K562 (cell line): ENCODE measurements around the gene PEAR1. TPM values are rescaled to one million over a fixed set of nuclear protein-coding genes. Genes with fewer than 3 reads are reported as not detected.

Experiments used
- ATAC-seq: fragments of 200-7000 bp; cut with Tn5 transposase; 3 replicates; pipeline ENCODE4 v1.9.1; 2020; ENCODE audit warnings: moderate library complexity
- BruUV-seq: library from RNA; stranded (reverse); fragments of 400-500 nt; replicated peaks from 2 replicates; lab custom pipeline; 2021; lab: Mats Ljungman, UMichigan
- CTCF ChIA-PET: fragments of 300-600 bp; formaldehyde crosslinking; extraction: SDS; loops from one replicate; lab custom pipeline; 2021; ENCODE audit warnings: low intra/inter-chr PET ratio; lab: Yijun Ruan, JAX
- POLR2A ChIA-PET: fragments of 300-600, 350-650 bp; sonication (Branson Sonifier 250); formaldehyde crosslinking; extraction: SDS; loops from one replicate; lab custom pipeline; 2021; ENCODE audit warnings: antibody characterized with exemption, inconsistent platforms; lab: Yijun Ruan, JAX
- DNase-seq, 4 experiments: peaks; one replicate each; pipeline versions ENCODE4 v3.0.0 to v3.0.0-alpha.2; 2011 to 2018; ENCODE audit warnings: low spot score in 3 of 4, mixed read lengths in 3 of 4; ENCODE audit errors: extremely low read depth in 1 of 4
- FAIRE-seq: peaks from 2 replicates; lab custom pipeline; 2011; peaks lifted over from hg19 to GRCh38; lab: Jason Lieb, UNC
- H2AFZ ChIP-seq: 2 replicates; pipeline ENCODE4 v1.6.0; 2011; ENCODE audit warnings: low read depth, low read length, control low read depth, inconsistent platforms
- H3K27ac ChIP-seq: fragments of 200-600 bp; 3 replicates; pipeline ENCODE4 v1.8.0; 2011; ENCODE audit warnings: low read depth, mild to moderate bottlenecking, control low read depth, inconsistent platforms, low read length, moderate library complexity, mixed read lengths; ENCODE audit errors: extremely low read depth
- H3K27me3 ChIP-seq, 2 experiments: fragments of 300-600 bp in 1 of 2; 2 replicates in 1 of 2; 3 replicates in 1 of 2; pipeline versions ENCODE4 v1.6.0 to v1.8.0; 2011; ENCODE audit warnings: inconsistent platforms in 2 of 2, low read length in 2 of 2, mild to moderate bottlenecking in 1 of 2, mixed read lengths in 1 of 2, moderate library complexity in 1 of 2; ENCODE audit not compliant: control insufficient read depth in 2 of 2, insufficient read depth in 2 of 2
- H3K36me3 ChIP-seq: fragments of 300-600 bp; 3 replicates; pipeline ENCODE4 v1.8.0; 2011; ENCODE audit warnings: mild to moderate bottlenecking, low read length, inconsistent platforms; ENCODE audit not compliant: control insufficient read depth, insufficient read depth
- H3K4me1 ChIP-seq, 2 experiments: fragments of 200-600 bp in 1 of 2; replicated peaks in 1 of 2; 2 replicates in 1 of 2; 3 replicates in 1 of 2; pipeline versions ENCODE4 v1.5.1 to v1.8.0; 2011; ENCODE audit warnings: inconsistent platforms in 2 of 2, low read length in 2 of 2, mild to moderate bottlenecking in 1 of 2, mixed read lengths in 1 of 2, moderate library complexity in 1 of 2; ENCODE audit not compliant: control insufficient read depth in 2 of 2, insufficient read depth in 2 of 2
- H3K4me2 ChIP-seq: 2 replicates; pipeline ENCODE4 v1.6.1; 2011; ENCODE audit warnings: low read length, control low read depth, inconsistent platforms, mixed read lengths; ENCODE audit not compliant: insufficient read depth
- H3K4me3 ChIP-seq: fragments of 200-600 bp; sonication (generic), shearing (Covaris generic); 2 replicates; pipeline ENCODE4 v1.5.1; 2016; ENCODE audit warnings: control low read depth, inconsistent platforms
- H3K79me2 ChIP-seq: fragments of 200-600 bp; 3 replicates; pipeline ENCODE4 v1.8.0; 2011; ENCODE audit warnings: low read length, inconsistent platforms; ENCODE audit not compliant: control insufficient read depth, insufficient read depth
- H3K9ac ChIP-seq, 2 experiments: 2 replicates each; pipeline versions ENCODE4 v1.6.0 to v1.6.1; 2011; ENCODE audit warnings: low read depth in 2 of 2, low read length in 2 of 2, control low read depth in 1 of 2, inconsistent platforms in 1 of 2, mild to moderate bottlenecking in 1 of 2, mixed read lengths in 1 of 2; ENCODE audit not compliant: insufficient read depth in 1 of 2
- H3K9me1 ChIP-seq: one replicate; pipeline ENCODE4 v1.6.0; 2011; ENCODE audit warnings: inconsistent platforms, mild to moderate bottlenecking, low read length, moderate library complexity; ENCODE audit not compliant: control insufficient read depth, insufficient read depth
- H3K9me3 ChIP-seq: replicated peaks from 2 replicates; pipeline ENCODE4 v1.5.1; 2011; ENCODE audit warnings: low read depth, low read length, inconsistent platforms; ENCODE audit not compliant: control insufficient read depth, insufficient read depth
- H4K20me1 ChIP-seq: replicated peaks from 2 replicates; pipeline ENCODE4 v1.6.1; 2011; ENCODE audit warnings: low read length, inconsistent platforms, mixed read lengths; ENCODE audit not compliant: control insufficient read depth, insufficient read depth
- MTA2 ChIP-seq: fragments of 450-650 bp; IDR thresholded peaks from 2 replicates; pipeline ENCODE4 v1.6.1; 2016; ENCODE audit warnings: low read depth
- PTBP1 ChIP-seq: fragments of 200-400 bp; formaldehyde crosslinking; IDR thresholded peaks from 2 replicates; pipeline ENCODE4 v1.6.1; 2017; ENCODE audit warnings: low read depth, low read length
- RNF2 ChIP-seq: sonication (generic); IDR thresholded peaks from 2 replicates; pipeline ENCODE4 v1.6.1; 2016
- STAT5A ChIP-seq: IDR thresholded peaks from 2 replicates; pipeline ENCODE4 v1.6.1; 2012; ENCODE audit warnings: low read length, inconsistent platforms, borderline replicate concordance
- ZC3H4 ChIP-seq: sonication (generic); formaldehyde crosslinking; IDR thresholded peaks from 2 replicates; pipeline ENCODE4 v1.9.0; 2021; ENCODE audit warnings: missing genetic modification reagents, borderline replicate concordance
- ZNF212 ChIP-seq: fragments of 450-650 bp; formaldehyde crosslinking; IDR thresholded peaks from 2 replicates; pipeline ENCODE4 v1.4.0; 2020; ENCODE audit warnings: mild to moderate bottlenecking
- WGBS: fragments of 100-300 bp; shearing (Covaris generic); methylation state at CpG from one replicate; pipeline ENCODE4 v1.1.6; 2016; ENCODE audit warnings: low coverage, mixed read lengths; ENCODE audit not compliant: insufficient coverage; ENCODE audit errors: missing lambda C conversion rate; 5-methylcytosine and 5-hydroxymethylcytosine counted together
- in situ Hi-C: fragments of 300-500 bp; cut with MboI; formaldehyde crosslinking; loops from 4 replicates; pipeline ENCODE4 v1.15.0; 2018; ENCODE audit warnings: inconsistent platforms, mixed read lengths
- intact Hi-C: fragments of 100-400 bp; cut with micrococcal nuclease; formaldehyde crosslinking; loops from 2 replicates; pipeline ENCODE4 v1.14.2; 2022
- polyA plus RNA-seq, 8 experiments: library from polyadenylated mRNA; depleted of rRNA in 4 of 8; stranded (reverse) in 5 of 8; unstranded in 3 of 8; fragments of >200 nt; fragmentation: Nextera tagmentation in 2 of 8; fragmentation: Illumina TruSeq in 1 of 8; extraction: Ambion mirVana in 2 of 8; extraction: Trizol in 1 of 8; gene quantifications; 2 replicates each; pipeline versions ENCODE4 v1.2.1 to v1.2.3, GENCODE V29; 2011 to 2014; ENCODE audit warnings: inconsistent platforms in 1 of 8, missing spikeins in 1 of 8
- total RNA-seq, 7 experiments: library from RNA; depleted of rRNA in 6 of 7; stranded (reverse); fragments of >200 nt in 6 of 7; fragmentation: Illumina TruSeq in 2 of 7; extraction: Trizol in 2 of 7; gene quantifications; 2 replicates each; pipeline versions ENCODE4 v1.2.1 to v1.2.3, GENCODE V29; 2011 to 2021; ENCODE audit warnings: low replicate concordance in 1 of 7
- TF ChIP-seq, protein P1 (sequence below), 2 experiments: fragments of 450-650 bp in 1 of 2; sonication (generic) in 1 of 2; formaldehyde crosslinking in 1 of 2; IDR thresholded peaks; 2 replicates each; pipeline versions ENCODE4 v1.7.1 to v1.9.0; 2016 to 2022; ENCODE audit warnings: inconsistent platforms in 1 of 2, mild to moderate bottlenecking in 1 of 2, missing genetic modification reagents in 1 of 2

PEAR1 gene
- total and polyA plus RNA-seq, 9 of the 15 experiments (the other 6 are each of a cell fraction or from before 2014, with no cell fraction given): 0.87 to 13.9 (median 6.1) TPM

- Histone ChIP-seq H3K9me1 (no peaks in the 10 kb centered on the region), H2AFZ (no peak overlapping the region), H3K4me3 (no peak overlapping the region), H3K36me3 (no peaks in the 10 kb centered on the region; the same call in 2 of the 3 replicates), H3K4me2 (no peak overlapping the region), H3K79me2 (no peaks in the 10 kb centered on the region), H4K20me1 (no peaks in the 10 kb centered on the region), H3K9ac (no peak overlapping the region), H3K27ac (no peak overlapping the region), H3K4me1 (peaks cover 14 to 19% of the 10 kb centered on the region in 2 experiments; a peak in 4 of 5 replicates), H3K27me3 (no peaks in the 10 kb centered on the region), H3K9me3 (no peaks in the 10 kb centered on the region)
- no peak for TF ChIP-seq ZC3H4 (CRISPR knock-in tag)
- TF ChIP-seq ZNF212 (CRISPR knock-in tag): no peak
- TF ChIP-seq PTBP1: no peak
- TF ChIP-seq MTA2: no peak
- no peak for TF ChIP-seq STAT5A
- TF ChIP-seq, protein P1, sequence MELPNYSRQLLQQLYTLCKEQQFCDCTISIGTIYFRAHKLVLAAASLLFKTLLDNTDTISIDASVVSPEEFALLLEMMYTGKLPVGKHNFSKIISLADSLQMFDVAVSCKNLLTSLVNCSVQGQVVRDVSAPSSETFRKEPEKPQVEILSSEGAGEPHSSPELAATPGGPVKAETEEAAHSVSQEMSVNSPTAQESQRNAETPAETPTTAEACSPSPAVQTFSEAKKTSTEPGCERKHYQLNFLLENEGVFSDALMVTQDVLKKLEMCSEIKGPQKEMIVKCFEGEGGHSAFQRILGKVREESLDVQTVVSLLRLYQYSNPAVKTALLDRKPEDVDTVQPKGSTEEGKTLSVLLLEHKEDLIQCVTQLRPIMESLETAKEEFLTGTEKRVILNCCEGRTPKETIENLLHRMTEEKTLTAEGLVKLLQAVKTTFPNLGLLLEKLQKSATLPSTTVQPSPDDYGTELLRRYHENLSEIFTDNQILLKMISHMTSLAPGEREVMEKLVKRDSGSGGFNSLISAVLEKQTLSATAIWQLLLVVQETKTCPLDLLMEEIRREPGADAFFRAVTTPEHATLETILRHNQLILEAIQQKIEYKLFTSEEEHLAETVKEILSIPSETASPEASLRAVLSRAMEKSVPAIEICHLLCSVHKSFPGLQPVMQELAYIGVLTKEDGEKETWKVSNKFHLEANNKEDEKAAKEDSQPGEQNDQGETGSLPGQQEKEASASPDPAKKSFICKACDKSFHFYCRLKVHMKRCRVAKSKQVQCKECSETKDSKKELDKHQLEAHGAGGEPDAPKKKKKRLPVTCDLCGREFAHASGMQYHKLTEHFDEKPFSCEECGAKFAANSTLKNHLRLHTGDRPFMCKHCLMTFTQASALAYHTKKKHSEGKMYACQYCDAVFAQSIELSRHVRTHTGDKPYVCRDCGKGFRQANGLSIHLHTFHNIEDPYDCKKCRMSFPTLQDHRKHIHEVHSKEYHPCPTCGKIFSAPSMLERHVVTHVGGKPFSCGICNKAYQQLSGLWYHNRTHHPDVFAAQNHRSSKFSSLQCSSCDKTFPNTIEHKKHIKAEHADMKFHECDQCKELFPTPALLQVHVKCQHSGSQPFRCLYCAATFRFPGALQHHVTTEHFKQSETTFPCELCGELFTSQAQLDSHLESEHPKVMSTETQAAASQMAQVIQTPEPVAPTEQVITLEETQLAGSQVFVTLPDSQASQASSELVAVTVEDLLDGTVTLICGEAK (IDR thresholded peaks at IDR 0.05): no peak
- TF ChIP-seq, protein P1 (CRISPR knock-in tag; IDR thresholded peaks at IDR 0.05): no peak
- no peak for TF ChIP-seq RNF2
- WGBS: 69% methylated on average over 4 of the region's 4 CpGs
- no TSS peak for BruUV-seq
- in situ Hi-C loops (no loop called here), intact Hi-C loops (no loop called here)
- FAIRE-seq (no peak), ATAC-seq (no peak), DNase-seq (no peak)
- ChIA-PET CTCF (no interaction called here), POLR2A (interaction anchor here (0.6 to 1.4 kb wide), 3 partner anchors 12 to 46 kb away, joined by 3 to 4 read pairs (median 4); partner anchors contain the start of gene INSRR)
Measured at GRCh38 chr1:156881663-156882062, 11.9 kb upstream of the PEAR1 start.
